HepG2 (cell line): ENCODE results near the gene UROD. TPM values are rescaled to one million over a fixed set of nuclear protein-coding genes. Genes with fewer than 3 reads are reported as not detected.
A peak's percentile ranks its signal among the peaks of the same experiment; 100 is the strongest.

Experiments used
- GABPA ChIP-seq, 2 experiments: IDR thresholded peaks; 2 replicates each; pipeline ENCODE4 v1.6.1; 2011 to 2016; ENCODE audit warnings: low read depth in 2 of 2, low read length in 1 of 2, missing biosample characterization in 1 of 2, missing genetic modification characterization in 1 of 2
- HOXD1 ChIP-seq: sonication (generic); formaldehyde crosslinking; IDR thresholded peaks from 2 replicates; pipeline ENCODE4 v1.5.0; 2020; ENCODE audit warnings: missing genetic modification reagents
- KDM4B ChIP-seq: sonication (generic); formaldehyde crosslinking; IDR thresholded peaks from 2 replicates; pipeline ENCODE4 v1.4.0; 2020; ENCODE audit warnings: missing genetic modification reagents
- MEF2D ChIP-seq: sonication (generic); formaldehyde crosslinking; IDR thresholded peaks from 2 replicates; pipeline ENCODE4 v1.5.1; 2020; ENCODE audit warnings: mild to moderate bottlenecking, missing genetic modification reagents
- MXI1 ChIP-seq: IDR thresholded peaks from 3 replicates; pipeline ENCODE4 v1.6.1; 2012; ENCODE audit warnings: low read depth, low read length, inconsistent platforms, borderline replicate concordance
- PHF8 ChIP-seq: sonication (generic); formaldehyde crosslinking; IDR thresholded peaks from 2 replicates; pipeline ENCODE4 v1.5.0; 2020; ENCODE audit warnings: missing genetic modification reagents
- RBM39 ChIP-seq: fragments of 200-400 bp; formaldehyde crosslinking; IDR thresholded peaks from one replicate; pipeline ENCODE4 v1.6.1; 2018; ENCODE audit warnings: antibody characterized with exemption, mild to moderate bottlenecking, low read depth, low read length; ENCODE audit not compliant: poor library complexity, severe bottlenecking
- ZFX ChIP-seq: sonication (generic); formaldehyde crosslinking; IDR thresholded peaks from 2 replicates; pipeline ENCODE4 v1.4.0; 2020; ENCODE audit warnings: mild to moderate bottlenecking, low read depth, missing genetic modification reagents, moderate library complexity
- ZNF605 ChIP-seq: sonication (generic); formaldehyde crosslinking; IDR thresholded peaks from 2 replicates; pipeline ENCODE4 v1.8.0; 2022; ENCODE audit warnings: mild to moderate bottlenecking, missing genetic modification reagents
- ZNF672 ChIP-seq: sonication (generic); formaldehyde crosslinking; IDR thresholded peaks from 2 replicates; pipeline ENCODE4 v1.8.1; 2022; ENCODE audit warnings: missing genetic modification reagents
- polyA plus RNA-seq, 8 experiments: library from polyadenylated mRNA; depleted of rRNA in 3 of 8; stranded (reverse) in 7 of 8; unstranded in 1 of 8; fragments of >200 nt; fragmentation: Illumina TruSeq in 4 of 8; extraction: Trizol in 4 of 8; gene quantifications; 2 replicates each; pipeline versions ENCODE4 v1.2.1 to v1.2.3, GENCODE V29; 2011 to 2016; ENCODE audit warnings: low read depth in 4 of 8, missing spikeins in 1 of 8, mixed read lengths in 1 of 8; ENCODE audit not compliant: insufficient read depth in 1 of 8
- total RNA-seq, 5 experiments: library from RNA; depleted of rRNA; stranded (reverse); fragments of >200 nt; fragmentation: Illumina TruSeq; extraction: Trizol; gene quantifications; 2 replicates each; pipeline ENCODE4 v1.2.3, GENCODE V29; 2016; ENCODE audit warnings: low read depth in 1 of 5
- TF ChIP-seq, protein P1 (sequence below), 2 experiments: sonication (generic) in 1 of 2; formaldehyde crosslinking in 1 of 2; IDR thresholded peaks; 2 replicates each; pipeline versions ENCODE4 v1.6.1 to v1.9.0; 2014 to 2022; ENCODE audit warnings: antibody characterized with exemption in 1 of 2, borderline replicate concordance in 1 of 2, inconsistent platforms in 1 of 2, low read depth in 1 of 2, missing genetic modification reagents in 1 of 2
- TF ChIP-seq, protein P2 (sequence below): sonication (generic); formaldehyde crosslinking; IDR thresholded peaks from 2 replicates; pipeline ENCODE4 v1.4.0; 2020; ENCODE audit warnings: missing genetic modification reagents
- TF ChIP-seq, protein P3 (sequence below): sonication (generic); formaldehyde crosslinking; IDR thresholded peaks from 2 replicates; pipeline ENCODE4 v1.8.0; 2022; ENCODE audit warnings: mild to moderate bottlenecking, missing genetic modification reagents, moderate library complexity
- TF ChIP-seq, protein P4 (sequence below): fragments of 450-650 bp; IDR thresholded peaks from 2 replicates; pipeline ENCODE4 v1.6.1; 2016
- TF ChIP-seq, protein P5 (sequence below): IDR thresholded peaks from 2 replicates; pipeline ENCODE4 v1.6.1; 2018; ENCODE audit warnings: missing genetic modification reagents, mild to moderate bottlenecking, missing compliant biosample characterization
- TF ChIP-seq, protein P6 (sequence below): IDR thresholded peaks from 2 replicates; pipeline ENCODE4 v1.6.1; 2016; ENCODE audit warnings: missing compliant biosample characterization, missing genetic modification reagents, borderline replicate concordance

UROD gene
- total and polyA plus RNA-seq, 2 of the 13 experiments (the other 11 are each of a cell fraction or from before 2014, with no cell fraction given): 162 to 171 TPM

DNA sequence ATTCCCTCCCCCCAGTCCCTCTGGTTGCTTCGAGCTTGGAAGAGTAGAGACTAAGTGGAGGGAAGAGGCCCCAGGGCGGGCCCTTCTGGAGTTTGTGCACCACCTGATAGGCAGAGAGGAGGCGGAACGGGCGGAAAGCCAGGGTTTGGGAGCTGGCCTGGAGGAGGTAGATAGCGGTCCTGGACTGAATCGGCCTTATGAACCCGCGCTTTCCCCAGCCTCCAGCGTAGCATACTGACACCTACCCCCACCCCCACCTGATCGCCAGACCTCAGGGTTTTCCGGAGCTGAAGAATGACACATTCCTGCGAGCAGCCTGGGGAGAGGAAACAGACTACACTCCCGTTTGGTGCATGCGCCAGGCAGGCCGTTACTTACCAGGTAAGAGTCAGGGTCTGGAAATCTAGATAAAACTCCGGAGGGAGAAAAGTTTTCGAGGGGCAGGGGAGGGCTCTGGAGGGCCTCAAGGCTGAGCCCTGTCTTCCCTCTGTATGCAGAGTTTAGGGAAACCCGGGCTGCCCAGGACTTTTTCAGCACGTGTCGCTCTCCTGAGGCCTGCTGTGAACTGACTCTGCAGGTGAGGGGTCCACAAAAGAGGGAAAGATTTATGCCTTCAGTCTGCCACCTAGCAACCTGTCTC lies 705 bp downstream of the UROD start (continued):
- TF ChIP-seq, protein P1, sequence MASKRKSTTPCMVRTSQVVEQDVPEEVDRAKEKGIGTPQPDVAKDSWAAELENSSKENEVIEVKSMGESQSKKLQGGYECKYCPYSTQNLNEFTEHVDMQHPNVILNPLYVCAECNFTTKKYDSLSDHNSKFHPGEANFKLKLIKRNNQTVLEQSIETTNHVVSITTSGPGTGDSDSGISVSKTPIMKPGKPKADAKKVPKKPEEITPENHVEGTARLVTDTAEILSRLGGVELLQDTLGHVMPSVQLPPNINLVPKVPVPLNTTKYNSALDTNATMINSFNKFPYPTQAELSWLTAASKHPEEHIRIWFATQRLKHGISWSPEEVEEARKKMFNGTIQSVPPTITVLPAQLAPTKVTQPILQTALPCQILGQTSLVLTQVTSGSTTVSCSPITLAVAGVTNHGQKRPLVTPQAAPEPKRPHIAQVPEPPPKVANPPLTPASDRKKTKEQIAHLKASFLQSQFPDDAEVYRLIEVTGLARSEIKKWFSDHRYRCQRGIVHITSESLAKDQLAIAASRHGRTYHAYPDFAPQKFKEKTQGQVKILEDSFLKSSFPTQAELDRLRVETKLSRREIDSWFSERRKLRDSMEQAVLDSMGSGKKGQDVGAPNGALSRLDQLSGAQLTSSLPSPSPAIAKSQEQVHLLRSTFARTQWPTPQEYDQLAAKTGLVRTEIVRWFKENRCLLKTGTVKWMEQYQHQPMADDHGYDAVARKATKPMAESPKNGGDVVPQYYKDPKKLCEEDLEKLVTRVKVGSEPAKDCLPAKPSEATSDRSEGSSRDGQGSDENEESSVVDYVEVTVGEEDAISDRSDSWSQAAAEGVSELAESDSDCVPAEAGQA (IDR thresholded peaks at IDR 0.05; ENCODE audit: low read depth): no peak
- TF ChIP-seq, protein P1 (CRISPR knock-in tag; IDR thresholded peaks at IDR 0.05; ENCODE audit: borderline replicate concordance): no peak
- TF ChIP-seq, protein P2, sequence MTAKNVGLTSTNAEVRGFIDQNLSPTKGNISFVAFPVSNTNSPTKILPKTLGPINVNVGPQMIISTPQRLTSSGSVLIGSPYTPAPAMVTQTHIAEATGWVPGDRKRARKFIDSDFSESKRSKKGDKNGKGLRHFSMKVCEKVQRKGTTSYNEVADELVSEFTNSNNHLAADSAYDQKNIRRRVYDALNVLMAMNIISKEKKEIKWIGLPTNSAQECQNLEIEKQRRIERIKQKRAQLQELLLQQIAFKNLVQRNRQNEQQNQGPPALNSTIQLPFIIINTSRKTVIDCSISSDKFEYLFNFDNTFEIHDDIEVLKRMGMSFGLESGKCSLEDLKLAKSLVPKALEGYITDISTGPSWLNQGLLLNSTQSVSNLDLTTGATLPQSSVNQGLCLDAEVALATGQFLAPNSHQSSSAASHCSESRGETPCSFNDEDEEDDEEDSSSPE (CRISPR knock-in tag): no peak
- TF ChIP-seq HOXD1 (CRISPR knock-in tag) (no peak), MEF2D (CRISPR knock-in tag) (no peak), KDM4B (CRISPR knock-in tag) (no peak), RBM39 (peak; percentile 27), ZNF672 (CRISPR knock-in tag) (no peak), GABPA (IDR thresholded peaks at IDR 0.05; ENCODE audit: low read depth, low read length) (no peak), GABPA (CRISPR knock-in tag; IDR thresholded peaks at IDR 0.05; ENCODE audit: low read depth) (no peak), MXI1 (no peak), ZNF605 (0 out of 2 replicates have a peak, but pooled peaks have one; percentile 16), ZFX (CRISPR knock-in tag) (peak; percentile 53; the same call in 1 of the 2 replicates), PHF8 (CRISPR knock-in tag) (0 out of 2 replicates have a peak, but pooled peaks have one; percentile 40)
- TF ChIP-seq, protein P3, sequence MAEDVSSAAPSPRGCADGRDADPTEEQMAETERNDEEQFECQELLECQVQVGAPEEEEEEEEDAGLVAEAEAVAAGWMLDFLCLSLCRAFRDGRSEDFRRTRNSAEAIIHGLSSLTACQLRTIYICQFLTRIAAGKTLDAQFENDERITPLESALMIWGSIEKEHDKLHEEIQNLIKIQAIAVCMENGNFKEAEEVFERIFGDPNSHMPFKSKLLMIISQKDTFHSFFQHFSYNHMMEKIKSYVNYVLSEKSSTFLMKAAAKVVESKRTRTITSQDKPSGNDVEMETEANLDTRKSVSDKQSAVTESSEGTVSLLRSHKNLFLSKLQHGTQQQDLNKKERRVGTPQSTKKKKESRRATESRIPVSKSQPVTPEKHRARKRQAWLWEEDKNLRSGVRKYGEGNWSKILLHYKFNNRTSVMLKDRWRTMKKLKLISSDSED (CRISPR knock-in tag): no peak
- TF ChIP-seq, protein P4, sequence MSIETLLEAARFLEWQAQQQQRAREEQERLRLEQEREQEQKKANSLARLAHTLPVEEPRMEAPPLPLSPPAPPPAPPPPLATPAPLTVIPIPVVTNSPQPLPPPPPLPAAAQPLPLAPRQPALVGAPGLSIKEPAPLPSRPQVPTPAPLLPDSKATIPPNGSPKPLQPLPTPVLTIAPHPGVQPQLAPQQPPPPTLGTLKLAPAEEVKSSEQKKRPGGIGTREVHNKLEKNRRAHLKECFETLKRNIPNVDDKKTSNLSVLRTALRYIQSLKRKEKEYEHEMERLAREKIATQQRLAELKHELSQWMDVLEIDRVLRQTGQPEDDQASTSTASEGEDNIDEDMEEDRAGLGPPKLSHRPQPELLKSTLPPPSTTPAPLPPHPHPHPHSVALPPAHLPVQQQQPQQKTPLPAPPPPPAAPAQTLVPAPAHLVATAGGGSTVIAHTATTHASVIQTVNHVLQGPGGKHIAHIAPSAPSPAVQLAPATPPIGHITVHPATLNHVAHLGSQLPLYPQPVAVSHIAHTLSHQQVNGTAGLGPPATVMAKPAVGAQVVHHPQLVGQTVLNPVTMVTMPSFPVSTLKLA: no peak
- TF ChIP-seq, protein P5, sequence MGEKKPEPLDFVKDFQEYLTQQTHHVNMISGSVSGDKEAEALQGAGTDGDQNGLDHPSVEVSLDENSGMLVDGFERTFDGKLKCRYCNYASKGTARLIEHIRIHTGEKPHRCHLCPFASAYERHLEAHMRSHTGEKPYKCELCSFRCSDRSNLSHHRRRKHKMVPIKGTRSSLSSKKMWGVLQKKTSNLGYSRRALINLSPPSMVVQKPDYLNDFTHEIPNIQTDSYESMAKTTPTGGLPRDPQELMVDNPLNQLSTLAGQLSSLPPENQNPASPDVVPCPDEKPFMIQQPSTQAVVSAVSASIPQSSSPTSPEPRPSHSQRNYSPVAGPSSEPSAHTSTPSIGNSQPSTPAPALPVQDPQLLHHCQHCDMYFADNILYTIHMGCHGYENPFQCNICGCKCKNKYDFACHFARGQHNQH (CRISPR knock-in tag): peak; percentile 13; the same call in 1 of the 2 replicates
- TF ChIP-seq, protein P6, sequence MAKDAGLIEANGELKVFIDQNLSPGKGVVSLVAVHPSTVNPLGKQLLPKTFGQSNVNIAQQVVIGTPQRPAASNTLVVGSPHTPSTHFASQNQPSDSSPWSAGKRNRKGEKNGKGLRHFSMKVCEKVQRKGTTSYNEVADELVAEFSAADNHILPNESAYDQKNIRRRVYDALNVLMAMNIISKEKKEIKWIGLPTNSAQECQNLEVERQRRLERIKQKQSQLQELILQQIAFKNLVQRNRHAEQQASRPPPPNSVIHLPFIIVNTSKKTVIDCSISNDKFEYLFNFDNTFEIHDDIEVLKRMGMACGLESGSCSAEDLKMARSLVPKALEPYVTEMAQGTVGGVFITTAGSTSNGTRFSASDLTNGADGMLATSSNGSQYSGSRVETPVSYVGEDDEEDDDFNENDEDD: peak; percentile 33; the same call in 1 of the 2 replicates
